ENCODE data around the gene C1QTNF1. TPM values are rescaled to one million over a fixed set of nuclear protein-coding genes. Genes with fewer than 3 reads are reported as not detected.

Gene C1QTNF1
- total RNA-seq, 2 experiments from 2014 or later: 0.13 to 0.14 TPM

GRCh38 chr17:79050551-79050950 lies 26.6 kb downstream of the C1QTNF1 start:
- Mint-ChIP-seq H3K27me3 (peaks cover 7% of the 10 kb centered on the region), H3K4me3 (no peak overlapping the region), H3K9me3 (peaks cover 5% of the 10 kb centered on the region), H3K27ac (no peak overlapping the region), H3K4me1 (ENCODE audit: low read depth) (no peaks in the 10 kb centered on the region), H3K36me3 (ENCODE audit: low read depth) (no peaks in the 10 kb centered on the region)
- DNase-seq (no peak), ATAC-seq (no peak)
- ChIA-PET POLR2A (no interaction called here), CTCF (interaction anchor here (1.4 kb wide), 1 partner anchor 8 kb away, joined by 3 read pairs; no protein-coding TSS in a partner anchor)
- TF ChIP-seq, protein P1, sequence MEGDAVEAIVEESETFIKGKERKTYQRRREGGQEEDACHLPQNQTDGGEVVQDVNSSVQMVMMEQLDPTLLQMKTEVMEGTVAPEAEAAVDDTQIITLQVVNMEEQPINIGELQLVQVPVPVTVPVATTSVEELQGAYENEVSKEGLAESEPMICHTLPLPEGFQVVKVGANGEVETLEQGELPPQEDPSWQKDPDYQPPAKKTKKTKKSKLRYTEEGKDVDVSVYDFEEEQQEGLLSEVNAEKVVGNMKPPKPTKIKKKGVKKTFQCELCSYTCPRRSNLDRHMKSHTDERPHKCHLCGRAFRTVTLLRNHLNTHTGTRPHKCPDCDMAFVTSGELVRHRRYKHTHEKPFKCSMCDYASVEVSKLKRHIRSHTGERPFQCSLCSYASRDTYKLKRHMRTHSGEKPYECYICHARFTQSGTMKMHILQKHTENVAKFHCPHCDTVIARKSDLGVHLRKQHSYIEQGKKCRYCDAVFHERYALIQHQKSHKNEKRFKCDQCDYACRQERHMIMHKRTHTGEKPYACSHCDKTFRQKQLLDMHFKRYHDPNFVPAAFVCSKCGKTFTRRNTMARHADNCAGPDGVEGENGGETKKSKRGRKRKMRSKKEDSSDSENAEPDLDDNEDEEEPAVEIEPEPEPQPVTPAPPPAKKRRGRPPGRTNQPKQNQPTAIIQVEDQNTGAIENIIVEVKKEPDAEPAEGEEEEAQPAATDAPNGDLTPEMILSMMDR (IDR thresholded peaks at IDR 0.05): no peak
- intact Hi-C loops (cut with micrococcal nuclease): no loop called here

DNA sequence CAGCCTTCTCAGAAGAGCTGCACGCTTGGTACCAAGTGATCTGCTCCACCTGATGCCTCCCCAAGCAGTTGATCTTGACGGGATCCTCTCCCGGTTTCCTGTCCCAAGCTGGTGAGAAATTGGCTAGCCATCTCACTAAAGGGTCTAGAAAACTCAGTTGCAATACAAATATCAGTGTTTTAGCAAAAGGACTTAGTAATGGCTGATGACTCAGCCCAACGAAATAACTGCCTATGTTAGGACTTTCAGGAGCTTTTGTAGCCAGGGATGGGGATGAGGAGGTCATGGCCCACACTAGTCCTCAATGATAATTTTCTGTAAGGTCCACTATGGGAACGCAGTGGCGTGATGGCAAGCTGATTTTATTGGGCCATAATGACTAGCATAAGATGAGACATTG lies 27.3 kb downstream of the C1QTNF1 start:
- TF ChIP-seq, protein P1 (IDR thresholded peaks at IDR 0.05): no peak
- H3K9me3 Mint-ChIP-seq: peaks cover 5% of the 10 kb centered on the region
- intact Hi-C loops (cut with micrococcal nuclease): no loop called here
- peaks cover 5% of the 10 kb centered on the region for H3K27me3 Mint-ChIP-seq
- DNase-seq (no peak), ATAC-seq (no peak)
- no peak overlapping the region for H3K27ac Mint-ChIP-seq
- no peak overlapping the region for H3K4me3 Mint-ChIP-seq
- CTCF ChIA-PET: interaction anchor here (0.9 to 1.4 kb wide), 2 partner anchors 9 to 349 kb away, joined by 3 to 5 read pairs; no protein-coding TSS in a partner anchor
- no peaks in the 10 kb centered on the region for H3K4me1 Mint-ChIP-seq (ENCODE audit: low read depth)
- H3K36me3 Mint-ChIP-seq (ENCODE audit: low read depth): no peaks in the 10 kb centered on the region
- POLR2A ChIA-PET: no interaction called here

- Mint-ChIP-seq H3K4me3 (no peak overlapping the region), H3K27ac (no peak overlapping the region), H3K4me1 (ENCODE audit: low read depth) (no peaks in the 10 kb centered on the region), H3K36me3 (ENCODE audit: low read depth) (no peaks in the 10 kb centered on the region), H3K27me3 (peaks cover 5% of the 10 kb centered on the region), H3K9me3 (peaks cover 5% of the 10 kb centered on the region)
- no peak for DNase-seq
- ChIA-PET POLR2A (no interaction called here), CTCF (interaction anchor here (0.9 to 1.2 kb wide), 2 partner anchors 10 to 348 kb away, joined by 5 read pairs; no protein-coding TSS in a partner anchor)
- no peak for ATAC-seq
- intact Hi-C loops (cut with micrococcal nuclease): no loop called here
- TF ChIP-seq, protein P1 (IDR thresholded peaks at IDR 0.05): no peak
These were observed 28.2 kb downstream of the C1QTNF1 start for GRCh38 chr17:79052131-79052530.

DNA sequence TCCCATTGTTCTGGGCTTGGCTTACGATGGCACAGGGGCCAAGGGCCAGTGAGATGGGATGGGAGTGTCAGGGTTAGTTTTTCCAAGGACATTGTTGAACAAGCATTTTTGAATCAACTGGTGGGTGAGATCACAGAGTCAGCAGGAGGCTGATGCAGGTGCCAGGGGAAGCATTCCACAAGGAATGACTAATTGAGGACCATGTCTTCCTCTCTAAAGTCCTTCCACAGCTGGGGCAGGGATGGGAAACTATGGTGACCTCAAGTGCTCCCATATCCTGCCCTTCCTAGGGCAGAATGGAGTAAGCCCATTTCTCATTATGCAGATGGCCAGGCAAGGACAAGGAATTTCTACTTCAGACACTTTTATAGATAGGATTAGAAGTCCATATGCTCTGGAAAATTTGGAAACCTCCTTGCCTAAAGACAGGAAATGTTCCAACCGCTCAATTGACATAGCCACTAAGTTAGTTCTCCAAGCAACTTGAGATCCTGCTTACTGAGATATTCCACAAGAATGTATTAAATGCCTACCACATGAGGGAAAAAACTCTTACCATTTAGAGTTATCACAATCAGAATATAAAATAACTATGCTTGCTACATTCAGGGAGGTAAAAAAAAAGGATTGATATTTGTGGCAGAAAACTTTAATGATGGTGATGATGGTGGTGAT lies 29.4 kb downstream of the C1QTNF1 start:
- no peaks in the 10 kb centered on the region for H3K4me1 Mint-ChIP-seq (ENCODE audit: low read depth)
- peaks cover 5% of the 10 kb centered on the region for H3K9me3 Mint-ChIP-seq
- no peak overlapping the region for H3K4me3 Mint-ChIP-seq
- DNase-seq: no peak
- H3K36me3 Mint-ChIP-seq (ENCODE audit: low read depth): no peaks in the 10 kb centered on the region
- TF ChIP-seq, protein P1 (IDR thresholded peaks at IDR 0.05): no peak
- H3K27me3 Mint-ChIP-seq: peaks cover 8% of the 10 kb centered on the region
- ChIA-PET POLR2A (no interaction called here), CTCF (interaction anchor here (1.2 to 4.5 kb wide), 2 partner anchors 8 to 11 kb away, joined by 5 to 15 read pairs; no protein-coding TSS in a partner anchor)
- no peak overlapping the region for H3K27ac Mint-ChIP-seq
- ATAC-seq: no peak
- intact Hi-C loops (cut with micrococcal nuclease): no loop called here

DNA sequence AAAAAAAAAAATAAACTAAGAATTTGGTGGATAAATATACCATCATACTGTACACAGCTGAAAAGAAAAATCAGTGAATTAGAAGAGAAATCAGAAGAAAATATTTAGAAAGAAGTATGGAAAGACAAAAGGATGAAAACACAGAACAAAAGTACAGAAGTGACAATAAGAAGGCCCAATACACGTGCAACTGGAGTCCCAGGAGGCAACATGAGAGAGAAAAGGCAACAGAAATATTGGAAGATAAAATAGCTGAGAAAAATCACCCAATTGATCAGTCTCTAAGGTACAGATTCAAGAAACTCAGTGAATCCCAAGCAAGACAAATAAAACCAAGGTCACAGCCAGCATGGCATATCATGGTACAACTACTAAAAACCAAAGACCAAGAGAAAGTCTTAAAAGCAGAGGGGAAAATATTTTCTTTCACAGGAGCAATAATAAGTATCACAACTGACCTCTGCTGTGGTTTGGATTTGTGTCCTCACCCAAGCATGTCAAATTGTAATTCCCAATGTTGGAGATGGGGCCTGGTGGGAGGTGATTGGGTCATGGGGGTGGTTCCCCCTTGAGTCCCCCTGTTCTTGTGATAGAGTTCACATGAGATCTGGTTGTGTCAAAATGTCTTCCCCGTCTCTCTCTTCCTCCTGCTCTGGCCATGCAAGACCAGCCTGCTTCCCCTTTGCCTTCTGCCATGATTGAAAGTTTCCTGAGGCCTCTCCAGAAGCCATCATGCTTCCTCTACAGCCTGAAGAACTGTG lies 30.4 kb downstream of the C1QTNF1 start:
- peaks cover 5% of the 10 kb centered on the region for H3K9me3 Mint-ChIP-seq
- ChIA-PET POLR2A (no interaction called here), CTCF (interaction anchor here (4.5 kb wide), 1 partner anchor 9 kb away, joined by 15 read pairs; no protein-coding TSS in a partner anchor)
- no peak overlapping the region for H3K4me3 Mint-ChIP-seq
- H3K27me3 Mint-ChIP-seq: peaks cover 10% of the 10 kb centered on the region
- TF ChIP-seq, protein P1 (IDR thresholded peaks at IDR 0.05): no peak
- ATAC-seq: no peak
- intact Hi-C loops (cut with micrococcal nuclease): no loop called here
- no peak overlapping the region for H3K27ac Mint-ChIP-seq
- no peaks in the 10 kb centered on the region for H3K36me3 Mint-ChIP-seq (ENCODE audit: low read depth)
- DNase-seq: no peak
- H3K4me1 Mint-ChIP-seq (ENCODE audit: low read depth): peaks cover 3% of the 10 kb centered on the region

Measured in activated CD8-positive, alpha-beta T cell treated with anti-CD3 and anti-CD28 coated beads for 36 hours (primary cell).